H1 (cell line): ENCODE results near the gene LSG1. TPM values are rescaled to one million over a fixed set of nuclear protein-coding genes. Genes with fewer than 3 reads are reported as not detected.
A peak's percentile ranks its signal among the peaks of the same experiment; 100 is the strongest.

Experiments
- CTCF ChIA-PET: fragments of 300-600 bp; sonication (Branson Sonifier 250); formaldehyde crosslinking; loops from one replicate; lab custom pipeline; 2021; ENCODE audit not compliant: partially characterized antibody; lab: Charles Lee
- POLR2A ChIA-PET: fragments of 300-600 bp; sonication (Branson Sonifier 250); formaldehyde crosslinking; loops from one replicate; lab custom pipeline; 2021; ENCODE audit warnings: inconsistent platforms; ENCODE audit not compliant: partially characterized antibody; lab: Charles Lee
- DNase-seq, 2 experiments: peaks; one replicate each; pipeline versions ENCODE4 v3.0.0 to v3.0.0-alpha.2; 2010 to 2022; ENCODE audit warnings: low spot score in 2 of 2, low read depth in 1 of 2, mixed read lengths in 1 of 2
- FAIRE-seq: peaks from 2 replicates; lab custom pipeline; 2011; peaks lifted over from hg19 to GRCh38; lab: Jason Lieb, UNC
- H2AFZ ChIP-seq: 2 replicates; pipeline ENCODE4 v1.8.1; 2012; ENCODE audit warnings: low read length, inconsistent platforms
- H2AK5ac ChIP-seq: 2 replicates; pipeline ENCODE4 v1.6.1; 2013; ENCODE audit warnings: low read depth, low read length
- H2BK120ac ChIP-seq: replicated peaks from 2 replicates; pipeline ENCODE3; 2013; ENCODE audit warnings: low read depth, low read length, inconsistent platforms
- H2BK12ac ChIP-seq: 2 replicates; pipeline ENCODE4 v1.6.1; 2013; ENCODE audit warnings: low read depth, low read length
- H2BK15ac ChIP-seq: 2 replicates; pipeline ENCODE4 v1.6.1; 2013; ENCODE audit warnings: low read length
- H2BK20ac ChIP-seq: 2 replicates; pipeline ENCODE4 v1.6.1; 2013; ENCODE audit warnings: low read length
- H2BK5ac ChIP-seq: 2 replicates; pipeline ENCODE4 v1.6.1; 2013; ENCODE audit warnings: low read depth, low read length
- H3K14ac ChIP-seq: 2 replicates; pipeline ENCODE4 v1.6.1; 2013; ENCODE audit warnings: inconsistent platforms; ENCODE audit not compliant: insufficient read length
- H3K18ac ChIP-seq: 2 replicates; pipeline ENCODE4 v1.6.1; 2013; ENCODE audit warnings: low read length; ENCODE audit errors: extremely low read depth
- H3K23ac ChIP-seq: 2 replicates; pipeline ENCODE4 v1.6.1; 2013; ENCODE audit warnings: inconsistent platforms; ENCODE audit not compliant: insufficient read length
- H3K23me2 ChIP-seq: 2 replicates; pipeline ENCODE4 v1.6.1; 2013; ENCODE audit warnings: low read depth, low read length
- H3K27ac ChIP-seq: 2 replicates; pipeline ENCODE4 v1.6.1; 2011; ENCODE audit warnings: low read depth, low read length, inconsistent platforms
- H3K27me3 ChIP-seq, 4 experiments: replicated peaks in 1 of 4; 1 replicate in 1 of 4; 2 replicates in 3 of 4; pipeline versions ENCODE4 v1.6.1 to v1.8.1; 2011 to 2013; ENCODE audit warnings: low read length in 3 of 4, mild to moderate bottlenecking in 3 of 4, inconsistent platforms in 2 of 4, mixed read lengths in 2 of 4, moderate library complexity in 1 of 4; ENCODE audit not compliant: control insufficient read depth in 3 of 4, insufficient read depth in 3 of 4; ENCODE audit errors: extremely low read depth in 1 of 4
- H3K36me3 ChIP-seq, 4 experiments: 2 replicates each; pipeline versions ENCODE4 v1.6.1 to v1.8.1; 2011 to 2013; ENCODE audit warnings: mild to moderate bottlenecking in 4 of 4, low read length in 3 of 4, moderate library complexity in 2 of 4, control low read depth in 1 of 4, inconsistent platforms in 1 of 4; ENCODE audit not compliant: insufficient read depth in 4 of 4, control insufficient read depth in 2 of 4
- H3K4ac ChIP-seq: replicated peaks from 2 replicates; pipeline ENCODE3; 2013; ENCODE audit warnings: low read length, low read depth, mixed read lengths, inconsistent platforms; ENCODE audit not compliant: insufficient read length
- H3K4me1 ChIP-seq, 4 experiments: replicated peaks in 1 of 4; 1 replicate in 1 of 4; 2 replicates in 3 of 4; pipeline versions ENCODE4 v1.6.1 to v1.8.1; 2011 to 2013; ENCODE audit warnings: low read length in 3 of 4, inconsistent platforms in 2 of 4, mixed read lengths in 1 of 4; ENCODE audit not compliant: insufficient read depth in 4 of 4, control insufficient read depth in 3 of 4
- H3K4me2 ChIP-seq, 2 experiments: 2 replicates each; pipeline versions ENCODE4 v1.6.1 to v1.8.1; 2011 to 2013; ENCODE audit warnings: low read depth in 2 of 2, low read length in 2 of 2, control low read depth in 1 of 2, inconsistent platforms in 1 of 2, mild to moderate bottlenecking in 1 of 2; ENCODE audit not compliant: insufficient read depth in 1 of 2
- H3K4me3 ChIP-seq, 4 experiments: fragments of 200-600, 300-600 bp in 1 of 4; sonication (generic), shearing (Covaris generic), sonication (Bioruptor Twin) in 1 of 4; 2 replicates each; pipeline versions ENCODE4 v1.5.1 to v1.8.1; 2011 to 2016; ENCODE audit warnings: low read length in 4 of 4, low read depth in 3 of 4, control low read depth in 2 of 4, inconsistent platforms in 2 of 4, mild to moderate bottlenecking in 2 of 4, mixed read lengths in 1 of 4, moderate library complexity in 1 of 4; ENCODE audit not compliant: insufficient read depth in 2 of 4; ENCODE audit errors: extremely low read depth in 1 of 4
- H3K56ac ChIP-seq: replicated peaks from 2 replicates; pipeline ENCODE3; 2013; ENCODE audit warnings: low read depth, mild to moderate bottlenecking, mixed read lengths, low read length, inconsistent platforms; ENCODE audit not compliant: insufficient read length
- H3K79me1 ChIP-seq: 2 replicates; pipeline ENCODE4 v1.6.1; 2013; ENCODE audit warnings: low read depth, low read length, control low read depth
- H3K79me2 ChIP-seq, 2 experiments: 2 replicates each; pipeline versions ENCODE4 v1.6.1 to v1.8.1; 2012 to 2013; ENCODE audit warnings: low read length in 2 of 2, mild to moderate bottlenecking in 2 of 2, inconsistent platforms in 1 of 2; ENCODE audit not compliant: insufficient read depth in 2 of 2, control insufficient read depth in 1 of 2
- H3K9ac ChIP-seq, 4 experiments: replicated peaks in 1 of 4; 1 replicate in 1 of 4; 2 replicates in 3 of 4; pipeline versions ENCODE4 v1.6.1 to v1.8.1; 2011 to 2013; ENCODE audit warnings: low read depth in 3 of 4, low read length in 3 of 4, control low read depth in 2 of 4, mild to moderate bottlenecking in 2 of 4, moderate library complexity in 2 of 4, inconsistent platforms in 1 of 4; ENCODE audit errors: extremely low read depth in 1 of 4
- H3K9me3 ChIP-seq, 2 experiments: 2 replicates each; pipeline versions ENCODE4 v1.6.1 to v1.8.1; 2012 to 2013; ENCODE audit warnings: mild to moderate bottlenecking in 2 of 2, moderate library complexity in 2 of 2, control low read depth in 1 of 2, inconsistent platforms in 1 of 2, low read depth in 1 of 2, low read length in 1 of 2, mixed read lengths in 1 of 2; ENCODE audit not compliant: insufficient read depth in 2 of 2
- H4K20me1 ChIP-seq, 2 experiments: replicated peaks in 1 of 2; 2 replicates each; pipeline versions ENCODE3 to v1.8.1; 2011 to 2013; ENCODE audit warnings: inconsistent platforms in 2 of 2, low read length in 2 of 2, mild to moderate bottlenecking in 1 of 2; ENCODE audit not compliant: insufficient read depth in 2 of 2, control insufficient read depth in 1 of 2
- H4K5ac ChIP-seq: 2 replicates; pipeline ENCODE4 v1.6.1; 2013; ENCODE audit warnings: low read length, low read depth, mixed read lengths, inconsistent platforms; ENCODE audit not compliant: insufficient read length
- H4K8ac ChIP-seq: 2 replicates; pipeline ENCODE4 v1.8.0; 2013; ENCODE audit warnings: mild to moderate bottlenecking, moderate library complexity, low read length, inconsistent platforms; ENCODE audit not compliant: insufficient read depth; ENCODE audit errors: extremely low read depth
- H4K91ac ChIP-seq: replicated peaks from 2 replicates; pipeline ENCODE3; 2013; ENCODE audit warnings: low read length, mixed read lengths, inconsistent platforms; ENCODE audit not compliant: insufficient read length
- CBX8 ChIP-seq: fragments of 300-800, 300-1000 bp; sonication (generic); IDR thresholded peaks from 2 replicates; pipeline ENCODE4 v1.7.1; 2016; ENCODE audit warnings: low read depth, low read length, borderline replicate concordance
- CHD1 ChIP-seq: IDR thresholded peaks from 2 replicates; pipeline ENCODE4 v1.6.1; 2012; ENCODE audit warnings: low read depth, low read length, improper control_type of control experiment
- CREB1 ChIP-seq: IDR thresholded peaks from 2 replicates; pipeline ENCODE4 v1.6.1; 2012; ENCODE audit warnings: inconsistent platforms
- EGR1 ChIP-seq: IDR thresholded peaks from 2 replicates; pipeline ENCODE4 v1.6.1; 2011; ENCODE audit warnings: low read depth, low read length, borderline replicate concordance
- GABPA ChIP-seq: IDR thresholded peaks from 2 replicates; pipeline ENCODE4 v1.6.1; 2011; ENCODE audit warnings: mild to moderate bottlenecking, low read length, moderate library complexity, borderline replicate concordance; ENCODE audit not compliant: insufficient read depth
- RXRA ChIP-seq: IDR thresholded peaks from 2 replicates; pipeline ENCODE4 v1.6.1; 2011; ENCODE audit warnings: low read depth, mild to moderate bottlenecking, low read length, moderate library complexity; ENCODE audit not compliant: insufficient read depth
- SAP30 ChIP-seq: fragments of 300-600 bp; sonication (generic); IDR thresholded peaks from 2 replicates; pipeline ENCODE4 v1.7.1; 2012; ENCODE audit warnings: low read length, moderate library complexity, mild to moderate bottlenecking, inconsistent platforms; ENCODE audit not compliant: insufficient read depth, insufficient replicate concordance
- TBP ChIP-seq: IDR thresholded peaks from 2 replicates; pipeline ENCODE4 v1.6.1; 2011; ENCODE audit warnings: low read depth, low read length, improper control_type of control experiment
- TCF12 ChIP-seq: IDR thresholded peaks from 2 replicates; pipeline ENCODE4 v1.6.1; 2011; ENCODE audit warnings: low read depth, mild to moderate bottlenecking, low read length
- WGBS, 2 experiments: shearing (Covaris generic) in 1 of 2; methylation state at CpG; one replicate each; pipeline versions ENCODE4 v1.1.6 to v1.1.7; 2013 to 2015; ENCODE audit warnings: low lambda C conversion rate in 2 of 2, mixed read lengths in 2 of 2, inconsistent platforms in 1 of 2, low coverage in 1 of 2, missing lambda C conversion rate in 1 of 2; ENCODE audit not compliant: insufficient replicate concordance in 2 of 2, insufficient coverage in 1 of 2, insufficient read length in 1 of 2; ENCODE audit errors: extremely low coverage in 1 of 2, missing lambda C conversion rate in 1 of 2; 5-methylcytosine and 5-hydroxymethylcytosine counted together
- polyA plus RNA-seq, 7 experiments: library from polyadenylated mRNA; depleted of rRNA in 3 of 7; stranded (reverse) in 5 of 7; unstranded in 2 of 7; fragments of >200 nt in 5 of 7; fragments of 200-250 nt in 2 of 7; gene quantifications; 1 replicate in 5 of 7; 2 replicates in 1 of 7; 4 replicates in 1 of 7; pipeline versions ENCODE4 v1.2.1 to v1.2.3, GENCODE V29; 2011 to 2013; ENCODE audit warnings: missing spikeins in 2 of 7, mixed read lengths in 2 of 7
- total RNA-seq: library from RNA; stranded (reverse); fragmentation: NEBNext Ultra II Directional; extraction: Animal tissue kit (Norgen Biotek cat#: 25700); gene quantifications from 2 replicates; pipeline ENCODE4 v1.2.1, GENCODE V29; 2021
- TF ChIP-seq, protein P1 (sequence below): IDR thresholded peaks from 2 replicates; pipeline ENCODE4 v1.6.1; 2012; ENCODE audit warnings: low read length, inconsistent platforms
- TF ChIP-seq, protein P2 (sequence below): IDR thresholded peaks from 2 replicates; pipeline ENCODE4 v1.6.1; 2012; ENCODE audit warnings: inconsistent platforms

The LSG1 gene
- total and polyA plus RNA-seq, 2 of the 8 experiments (the other 6 are each of a cell fraction or from before 2014, with no cell fraction given): 23.7 to 47.6 TPM

DNA sequence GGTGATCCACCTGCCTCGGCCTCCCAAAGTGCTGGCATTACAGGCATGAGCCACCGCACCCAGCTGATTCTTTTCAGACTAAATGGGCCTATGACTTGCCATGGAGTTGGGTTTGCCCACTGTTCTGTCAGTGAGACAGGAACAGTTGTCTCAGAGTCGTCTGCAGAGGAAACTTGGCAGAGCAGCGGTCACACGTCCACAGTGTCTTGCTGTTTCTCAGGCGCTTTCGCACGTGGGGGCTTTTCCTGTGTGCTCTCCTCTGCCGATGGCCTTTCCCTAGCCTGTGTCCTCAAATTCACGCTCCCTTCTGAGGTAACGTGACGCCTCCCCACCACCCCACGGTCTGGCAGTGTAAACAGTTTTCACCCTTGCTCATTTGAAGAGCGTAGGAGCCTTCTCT, 50.0 kb downstream of the LSG1 start:
- FAIRE-seq (no peak), DNase-seq (no peak)
- Histone ChIP-seq H2BK5ac (no peak overlapping the region), H3K56ac (no peak overlapping the region), H3K23ac (no peak overlapping the region), H3K4ac (no peak overlapping the region), H3K79me1 (no peaks in the 10 kb centered on the region; the same call in 1 of the 2 replicates), H2BK15ac (no peak overlapping the region), H3K14ac (no peak overlapping the region), H3K9ac (no peak overlapping the region), H2BK120ac (no peak overlapping the region), H4K8ac (no peak overlapping the region), H2AK5ac (no peak overlapping the region), H2BK20ac (no peak overlapping the region), H4K91ac (no peak overlapping the region), H3K36me3 (peaks cover 0 to 10% (median 0%) of the 10 kb centered on the region in 4 experiments; a peak in 4 of 8 replicates), H3K27ac (peak overlapping the region; percentile 25; the same call in 1 of the 2 replicates), H2AFZ (no peak overlapping the region), H3K4me2 (no peak overlapping the region), H3K79me2 (no peaks in the 10 kb centered on the region), H3K27me3 (no peaks in the 10 kb centered on the region), H4K20me1 (peaks cover 0 to 3% of the 10 kb centered on the region in 2 experiments), H3K4me3 (no peak overlapping the region), H3K9me3 (no peaks in the 10 kb centered on the region), H3K18ac (no peak overlapping the region), H4K5ac (no peak overlapping the region), H2BK12ac (no peak overlapping the region), H3K4me1 (no peaks in the 10 kb centered on the region; a peak in 1 of 7 replicates), H3K23me2 (no peaks in the 10 kb centered on the region)
- WGBS, 2 experiments: 91% methylated on average over 14 of the region's 14 CpGs; no CpG with 5 or more reads in 1 of the 2 experiments
- CTCF ChIA-PET: interaction anchor here (0.7 to 1.2 kb wide), 3 partner anchors 14 to 47 kb away, joined by 3 to 5 read pairs (median 4); no protein-coding TSS in a partner anchor
- TF ChIP-seq EGR1 (no peak), CREB1 (no peak), GABPA (no peak), SAP30 (no peak), RXRA (no peak), TBP (no peak), CBX8 (no peak), TCF12 (no peak), CHD1 (no peak)
- TF ChIP-seq, protein P1, sequence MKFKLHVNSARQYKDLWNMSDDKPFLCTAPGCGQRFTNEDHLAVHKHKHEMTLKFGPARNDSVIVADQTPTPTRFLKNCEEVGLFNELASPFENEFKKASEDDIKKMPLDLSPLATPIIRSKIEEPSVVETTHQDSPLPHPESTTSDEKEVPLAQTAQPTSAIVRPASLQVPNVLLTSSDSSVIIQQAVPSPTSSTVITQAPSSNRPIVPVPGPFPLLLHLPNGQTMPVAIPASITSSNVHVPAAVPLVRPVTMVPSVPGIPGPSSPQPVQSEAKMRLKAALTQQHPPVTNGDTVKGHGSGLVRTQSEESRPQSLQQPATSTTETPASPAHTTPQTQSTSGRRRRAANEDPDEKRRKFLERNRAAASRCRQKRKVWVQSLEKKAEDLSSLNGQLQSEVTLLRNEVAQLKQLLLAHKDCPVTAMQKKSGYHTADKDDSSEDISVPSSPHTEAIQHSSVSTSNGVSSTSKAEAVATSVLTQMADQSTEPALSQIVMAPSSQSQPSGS: no peak
- TF ChIP-seq, protein P2, sequence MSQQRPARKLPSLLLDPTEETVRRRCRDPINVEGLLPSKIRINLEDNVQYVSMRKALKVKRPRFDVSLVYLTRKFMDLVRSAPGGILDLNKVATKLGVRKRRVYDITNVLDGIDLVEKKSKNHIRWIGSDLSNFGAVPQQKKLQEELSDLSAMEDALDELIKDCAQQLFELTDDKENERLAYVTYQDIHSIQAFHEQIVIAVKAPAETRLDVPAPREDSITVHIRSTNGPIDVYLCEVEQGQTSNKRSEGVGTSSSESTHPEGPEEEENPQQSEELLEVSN: no peak
- POLR2A ChIA-PET: interaction anchor here (0.6 to 2.2 kb wide), 3 partner anchors 11 to 189 kb away, joined by 4 to 5 read pairs (median 4); partner anchors contain the start of gene TMEM44
